Naive thymus-derived CD4-positive, alpha-beta T cell (primary cell): Measurements from ENCODE around the gene FARP2. TPM values are rescaled to one million over a fixed set of nuclear protein-coding genes. Genes with fewer than 3 reads are reported as not detected.
"Not testable (repeated sequence)": the region's sequence is repeated elsewhere in the genome, so short reads cannot be mapped to it uniquely, and the experiment has no call there.

ENCODE experiments used
- ATAC-seq: fragments of 150-1000 bp; cut with Tn5 transposase; 2 replicates; pipeline ENCODE4 v1.10.0; 2021; ENCODE audit warnings: mild to moderate bottlenecking, moderate library complexity
- CTCF ChIA-PET: fragments of 350-600 bp; sonication (Branson Sonifier 250); formaldehyde crosslinking; loops from one replicate; lab custom pipeline; 2021; ENCODE audit warnings: antibody characterized with exemption; lab: Charles Lee
- POLR2A ChIA-PET: fragments of 350-600 bp; sonication (Branson Sonifier 250); formaldehyde crosslinking; loops from one replicate; lab custom pipeline; 2021; ENCODE audit warnings: antibody characterized with exemption, inconsistent platforms; lab: Charles Lee
- DNase-seq, 9 donors: peaks; one replicate each; pipeline versions ENCODE4 v3.0.0 to v3.0.0-alpha.2; 2020 to 2022; ENCODE audit warnings: mixed read lengths in 1 of 9
- H3K27ac ChIP-seq: one replicate; pipeline ENCODE4 v1.7.0; 2013; ENCODE audit warnings: mild to moderate bottlenecking, low read depth, low read length, moderate library complexity
- H3K27me3 ChIP-seq, 2 donors: one replicate each; pipeline ENCODE4 v1.7.0; 2013; ENCODE audit warnings: low read length in 2 of 2, mild to moderate bottlenecking in 2 of 2, moderate library complexity in 2 of 2; ENCODE audit not compliant: control insufficient read depth in 2 of 2, insufficient read depth in 2 of 2
- H3K36me3 ChIP-seq, 3 experiments: 1 replicate in 2 of 3; 2 replicates in 1 of 3; pipeline ENCODE4 v1.7.0; 2013; ENCODE audit warnings: low read length in 3 of 3, mild to moderate bottlenecking in 3 of 3, moderate library complexity in 1 of 3; ENCODE audit not compliant: insufficient read depth in 3 of 3, control insufficient read depth in 2 of 3
- H3K4me1 ChIP-seq, 2 donors: one replicate each; pipeline ENCODE4 v1.7.0; 2013; ENCODE audit warnings: low read length in 2 of 2, mild to moderate bottlenecking in 2 of 2, moderate library complexity in 1 of 2; ENCODE audit not compliant: control insufficient read depth in 2 of 2, insufficient read depth in 2 of 2
- H3K4me3 ChIP-seq: 2 replicates; pipeline ENCODE4 v1.7.0; 2013; ENCODE audit warnings: mild to moderate bottlenecking, low read length
- H3K9me3 ChIP-seq, 3 experiments: 1 replicate in 2 of 3; 2 replicates in 1 of 3; pipeline ENCODE4 v1.7.0; 2013; ENCODE audit warnings: low read length in 3 of 3; ENCODE audit not compliant: control insufficient read depth in 2 of 3
- H3K27ac Mint-ChIP-seq, 9 donors: one replicate each; pipeline ENCODE4 v1.8.0; 2020 to 2022; ENCODE audit warnings: mixed read lengths in 9 of 9, mild to moderate bottlenecking in 8 of 9, moderate library complexity in 5 of 9, inconsistent platforms in 2 of 9
- H3K27me3 Mint-ChIP-seq, 5 donors: one replicate each; pipeline ENCODE4 v1.8.0; 2021 to 2022; ENCODE audit warnings: mixed read lengths in 5 of 5, mild to moderate bottlenecking in 1 of 5
- H3K36me3 Mint-ChIP-seq, 5 donors: one replicate each; pipeline ENCODE4 v1.8.0; 2020 to 2022; ENCODE audit warnings: mixed read lengths in 5 of 5, mild to moderate bottlenecking in 3 of 5, inconsistent platforms in 1 of 5
- H3K4me1 Mint-ChIP-seq, 7 donors: one replicate each; pipeline ENCODE4 v1.8.0; 2020 to 2022; ENCODE audit warnings: mixed read lengths in 7 of 7, mild to moderate bottlenecking in 3 of 7, inconsistent platforms in 1 of 7
- H3K4me3 Mint-ChIP-seq, 10 donors: one replicate each; pipeline ENCODE4 v1.8.0; 2020 to 2022; ENCODE audit warnings: mild to moderate bottlenecking in 10 of 10, mixed read lengths in 10 of 10, moderate library complexity in 6 of 10, inconsistent platforms in 2 of 10
- H3K9me3 Mint-ChIP-seq, 11 donors: one replicate each; pipeline ENCODE4 v1.8.0; 2020 to 2022; ENCODE audit warnings: mixed read lengths in 11 of 11, mild to moderate bottlenecking in 4 of 11, inconsistent platforms in 1 of 11, moderate library complexity in 1 of 11
- intact Hi-C, 2 donors: fragments of 100-400 bp; cut with micrococcal nuclease; formaldehyde crosslinking; loops; one replicate each; pipeline ENCODE4 v1.15.1; 2023
- polyA plus RNA-seq, 2 donors: library from polyadenylated mRNA; unstranded; fragments of 300-500 nt; fragmentation: Illumina TruSeq; gene quantifications; one replicate each; pipeline ENCODE4 v1.2.3, GENCODE V29; 2021
- total RNA-seq, 6 experiments: library from RNA in 5 of 6; stranded (reverse) in 5 of 6; gene quantifications; 1 replicate in 5 of 6; 2 replicates in 1 of 6; pipeline ENCODE4 v1.2.3 and lab custom pipeline; 2021 to 2026

The FARP2 gene
- total and polyA plus RNA-seq, 7 experiments from 2014 or later, result 6.2 to 31.0 (median 19.5) TPM

- peaks cover 20 to 34% (median 30%) of the 10 kb centered on the region in 5 donors for H3K27me3 Mint-ChIP-seq
- ATAC-seq, POLR2A ChIA-PET, H3K36me3 ChIP-seq, CTCF ChIA-PET, H3K4me1 Mint-ChIP-seq, H3K4me3 Mint-ChIP-seq, H3K36me3 Mint-ChIP-seq, H3K27me3 ChIP-seq, H3K27ac ChIP-seq, H3K27ac Mint-ChIP-seq, H3K4me3 ChIP-seq, H3K9me3 ChIP-seq, H3K9me3 Mint-ChIP-seq, H3K4me1 ChIP-seq, intact Hi-C loops, DNase-seq: not testable (repeated sequence)
Measured at GRCh38 chr2:241453919-241454318, 97.8 kb downstream of the FARP2 start.

GRCh38 chr2:241454837-241455485 is 98.9 kb downstream of the FARP2 start:
- H3K4me3 ChIP-seq, result no peak overlapping the region
- Mint-ChIP-seq H3K9me3 (no peaks in the 10 kb centered on the region), H3K27ac (no peak overlapping the region), H3K27me3 (peaks cover 12 to 27% (median 25%) of the 10 kb centered on the region in 5 donors), H3K4me3 (no peak overlapping the region), H3K4me1 (no peaks in the 10 kb centered on the region), H3K36me3 (peaks cover 0 to 3% (median 0%) of the 10 kb centered on the region in 5 donors)
- H3K4me1 ChIP-seq, result no peaks in the 10 kb centered on the region
- DNase-seq, result no peak
- no peaks in the 10 kb centered on the region for H3K36me3 ChIP-seq
- H3K27me3 ChIP-seq, result no peaks in the 10 kb centered on the region
- ChIA-PET CTCF (no interaction called here), POLR2A (no interaction called here)
- H3K27ac ChIP-seq, result no peak overlapping the region
- no peaks in the 10 kb centered on the region for H3K9me3 ChIP-seq
- intact Hi-C loops, result no loop called here
- ATAC-seq, result no peak

GRCh38 chr2:241456546-241456945 is 100.5 kb downstream of the FARP2 start:
- H3K27me3 ChIP-seq, result no peaks in the 10 kb centered on the region
- H3K9me3 Mint-ChIP-seq, result no peaks in the 10 kb centered on the region
- no peaks in the 10 kb centered on the region for H3K4me1 Mint-ChIP-seq
- CTCF ChIA-PET, result no interaction called here
- no peaks in the 10 kb centered on the region for H3K4me1 ChIP-seq
- no peaks in the 10 kb centered on the region for H3K36me3 ChIP-seq
- no peak for DNase-seq
- no peak for ATAC-seq
- H3K4me3 Mint-ChIP-seq, result no peak overlapping the region
- intact Hi-C loops, result no loop called here
- H3K27me3 Mint-ChIP-seq, result peaks cover 12 to 24% (median 22%) of the 10 kb centered on the region in 5 donors
- no peak overlapping the region for H3K4me3 ChIP-seq
- H3K27ac ChIP-seq, result no peak overlapping the region
- POLR2A ChIA-PET, result no interaction called here
- peak overlapping the region in 1 of 9 donors; percentile 30 for H3K27ac Mint-ChIP-seq
- H3K36me3 Mint-ChIP-seq, result peaks cover 0 to 3% (median 0%) of the 10 kb centered on the region in 5 donors
- H3K9me3 ChIP-seq, result no peaks in the 10 kb centered on the region

GRCh38 chr2:241458687-241459086 is 102.6 kb downstream of the FARP2 start:
- Histone ChIP-seq H3K9me3 (no peaks in the 10 kb centered on the region), H3K4me3 (no peak overlapping the region), H3K4me1 (no peaks in the 10 kb centered on the region), H3K27me3 (no peaks in the 10 kb centered on the region), H3K27ac (no peak overlapping the region), H3K36me3 (no peaks in the 10 kb centered on the region)
- peaks cover 0 to 6% (median 0%) of the 10 kb centered on the region in 5 donors for H3K36me3 Mint-ChIP-seq
- H3K27me3 Mint-ChIP-seq, result peaks cover 12 to 19% (median 14%) of the 10 kb centered on the region in 5 donors
- no peak overlapping the region for H3K27ac Mint-ChIP-seq
- ChIA-PET POLR2A (interaction anchor here (0.6 kb wide), 1 partner anchor 70 kb away, joined by 7 read pairs; no protein-coding TSS in a partner anchor), CTCF (no interaction called here)
- peak; percentile 10 for ATAC-seq
- intact Hi-C loops, result no loop called here
- H3K4me3 Mint-ChIP-seq, result no peak overlapping the region
- no peaks in the 10 kb centered on the region for H3K9me3 Mint-ChIP-seq
- DNase-seq, result no peak
- no peaks in the 10 kb centered on the region for H3K4me1 Mint-ChIP-seq

GRCh38 chr2:241459520-241459919 is 103.4 kb downstream of the FARP2 start:
- intact Hi-C loops, result no loop called here
- H3K9me3 Mint-ChIP-seq, result no peaks in the 10 kb centered on the region
- Histone ChIP-seq H3K27me3 (no peaks in the 10 kb centered on the region), H3K9me3 (no peaks in the 10 kb centered on the region), H3K27ac (no peak overlapping the region), H3K4me1 (no peaks in the 10 kb centered on the region), H3K36me3 (no peaks in the 10 kb centered on the region), H3K4me3 (no peak overlapping the region)
- no peaks in the 10 kb centered on the region for H3K4me1 Mint-ChIP-seq
- no peak for DNase-seq
- no peak overlapping the region for H3K4me3 Mint-ChIP-seq
- peaks cover 0 to 6% (median 0%) of the 10 kb centered on the region in 5 donors for H3K36me3 Mint-ChIP-seq
- peaks cover 6 to 13% (median 7%) of the 10 kb centered on the region in 5 donors for H3K27me3 Mint-ChIP-seq
- no peak for ATAC-seq
- POLR2A ChIA-PET, result no interaction called here
- H3K27ac Mint-ChIP-seq, result no peak overlapping the region
- CTCF ChIA-PET, result no interaction called here

- DNase-seq, result no peak
- H3K27ac ChIP-seq, result no peak overlapping the region
- Mint-ChIP-seq H3K36me3 (peaks cover 0 to 13% (median 0%) of the 10 kb centered on the region in 5 donors), H3K9me3 (no peaks in the 10 kb centered on the region), H3K4me3 (no peak overlapping the region), H3K27me3 (peaks cover 0 to 11% (median 9%) of the 10 kb centered on the region in 5 donors), H3K27ac (no peak overlapping the region), H3K4me1 (peaks cover 0 to 2% (median 0%) of the 10 kb centered on the region in 7 donors)
- H3K36me3 ChIP-seq, result no peaks in the 10 kb centered on the region
- intact Hi-C loops, result no loop called here
- no peaks in the 10 kb centered on the region for H3K27me3 ChIP-seq
- no peaks in the 10 kb centered on the region for H3K9me3 ChIP-seq
- POLR2A ChIA-PET, result no interaction called here
- H3K4me1 ChIP-seq, result no peaks in the 10 kb centered on the region
- no peak overlapping the region for H3K4me3 ChIP-seq
- no peak for ATAC-seq
- CTCF ChIA-PET, result no interaction called here
Measured at GRCh38 chr2:241460631-241461030, 104.5 kb downstream of the FARP2 start.
